ENCODE measurements around the gene FNDC1. TPM values are rescaled to one million over a fixed set of nuclear protein-coding genes. Genes with fewer than 3 reads are reported as not detected.

The FNDC1 gene
- polyA plus RNA-seq, 1 experiment, result 0.01 TPM

DNA sequence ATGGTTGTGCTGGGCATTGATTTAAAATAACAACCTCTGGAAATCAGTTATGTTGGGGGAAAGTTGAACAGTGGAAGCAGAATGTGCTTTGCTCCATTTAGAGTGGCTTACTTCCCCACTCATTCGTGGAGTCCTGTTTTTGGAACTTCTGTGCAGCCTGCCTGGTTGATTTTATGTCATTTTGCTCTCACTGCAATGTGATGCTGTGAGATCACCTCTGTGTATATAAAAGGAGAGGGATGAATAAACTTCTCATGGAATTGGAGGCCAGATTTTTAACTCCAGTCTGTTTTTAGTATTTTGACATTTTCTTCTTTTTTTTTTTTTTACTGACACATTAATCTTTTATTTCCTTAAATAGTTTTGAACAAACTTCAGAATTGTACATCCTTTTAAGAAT, 139.0 kb downstream of the FNDC1 start:
- TF ChIP-seq CTCF (IDR thresholded peaks at IDR 0.05; ENCODE audit: low read depth, low read length), result no peak
- H3K4me3 ChIP-seq (ENCODE audit: low read depth, low read length), result no peak overlapping the region
- CTCF ChIA-PET, result no interaction called here
- no peaks in the 10 kb centered on the region for H3K27me3 ChIP-seq (ENCODE audit: control insufficient read depth, insufficient read depth, low read length)
- H3K27ac ChIP-seq (ENCODE audit: low read depth, low read length), result no peak overlapping the region
- POLR2A ChIA-PET, result no interaction called here
- DNase-seq (ENCODE audit: low read depth, low spot score), result no peak
- H3K9me3 ChIP-seq (ENCODE audit: control insufficient read depth, insufficient read depth, low read length), result no peaks in the 10 kb centered on the region

DNA sequence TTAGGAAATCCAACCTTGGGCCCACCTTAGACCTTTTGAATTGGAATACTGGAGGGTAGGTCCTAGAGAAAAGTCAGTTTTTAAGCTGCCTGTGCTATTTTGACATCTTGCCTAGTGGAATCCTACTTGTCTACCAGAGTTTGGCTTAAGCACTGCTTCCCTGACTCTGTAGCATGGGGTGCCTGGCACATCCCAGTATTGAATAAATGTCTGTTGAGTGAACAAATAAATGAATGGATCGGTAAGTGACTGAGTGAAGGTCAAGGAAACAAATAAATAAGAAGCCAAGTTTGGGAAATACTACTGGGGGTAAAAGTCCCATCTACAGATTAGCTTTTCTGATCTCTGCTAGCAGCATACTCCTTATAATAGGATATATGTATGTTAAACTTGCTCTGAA, 140.5 kb downstream of the FNDC1 start:
- Histone ChIP-seq H3K27me3 (ENCODE audit: control insufficient read depth, insufficient read depth, low read length) (no peaks in the 10 kb centered on the region), H3K9me3 (ENCODE audit: control insufficient read depth, insufficient read depth, low read length) (no peaks in the 10 kb centered on the region), H3K27ac (ENCODE audit: low read depth, low read length) (no peak overlapping the region), H3K4me3 (ENCODE audit: low read depth, low read length) (no peak overlapping the region)
- ChIA-PET POLR2A (no interaction called here), CTCF (no interaction called here)
- no peak for TF ChIP-seq CTCF (IDR thresholded peaks at IDR 0.05; ENCODE audit: low read depth, low read length)
- DNase-seq (ENCODE audit: low read depth, low spot score), result no peak

DNA sequence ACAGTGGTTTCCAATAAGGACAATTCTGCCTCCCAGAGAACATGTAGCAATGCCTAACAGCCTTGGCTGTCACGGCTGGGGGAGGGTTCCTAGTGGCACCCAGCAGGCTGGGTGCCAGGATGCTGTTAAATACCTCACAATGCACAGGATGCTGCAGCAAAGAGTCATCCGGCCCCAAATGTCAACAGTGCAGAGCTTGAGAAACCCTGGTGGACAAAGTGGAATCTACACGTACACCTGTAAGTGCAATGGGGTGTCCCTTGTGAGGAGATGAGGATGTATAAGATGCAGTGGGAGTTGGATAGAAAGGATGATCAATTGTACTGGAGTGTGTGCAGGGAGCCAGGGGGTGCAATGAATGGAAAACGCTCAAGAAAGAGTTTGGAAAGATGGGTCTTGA, 142.4 kb downstream of the FNDC1 start:
- TF ChIP-seq CTCF (IDR thresholded peaks at IDR 0.05; ENCODE audit: low read depth, low read length), result no peak
- no peaks in the 10 kb centered on the region for H3K27me3 ChIP-seq (ENCODE audit: control insufficient read depth, insufficient read depth, low read length)
- POLR2A ChIA-PET, result no interaction called here
- peaks cover 7% of the 10 kb centered on the region; the same call in 1 of the 2 replicates for H3K9me3 ChIP-seq (ENCODE audit: control insufficient read depth, insufficient read depth, low read length)
- DNase-seq (ENCODE audit: low read depth, low spot score), result no peak
- no peak overlapping the region for H3K27ac ChIP-seq (ENCODE audit: low read depth, low read length)
- no peak overlapping the region for H3K4me3 ChIP-seq (ENCODE audit: low read depth, low read length)
- CTCF ChIA-PET, result no interaction called here

- no peaks in the 10 kb centered on the region for H3K27me3 ChIP-seq (ENCODE audit: control insufficient read depth, insufficient read depth, low read length)
- H3K4me3 ChIP-seq (ENCODE audit: low read depth, low read length), result no peak overlapping the region
- ChIA-PET CTCF (no interaction called here), POLR2A (no interaction called here)
- H3K27ac ChIP-seq (ENCODE audit: low read depth, low read length), result no peak overlapping the region
- no peak for DNase-seq (ENCODE audit: low read depth, low spot score)
- peaks cover 7% of the 10 kb centered on the region; the same call in 1 of the 2 replicates for H3K9me3 ChIP-seq (ENCODE audit: control insufficient read depth, insufficient read depth, low read length)
- TF ChIP-seq CTCF (IDR thresholded peaks at IDR 0.05; ENCODE audit: low read depth, low read length), result no peak
Observed at GRCh38 chr6:159312206-159312605, 143.0 kb downstream of the FNDC1 start.

DNA sequence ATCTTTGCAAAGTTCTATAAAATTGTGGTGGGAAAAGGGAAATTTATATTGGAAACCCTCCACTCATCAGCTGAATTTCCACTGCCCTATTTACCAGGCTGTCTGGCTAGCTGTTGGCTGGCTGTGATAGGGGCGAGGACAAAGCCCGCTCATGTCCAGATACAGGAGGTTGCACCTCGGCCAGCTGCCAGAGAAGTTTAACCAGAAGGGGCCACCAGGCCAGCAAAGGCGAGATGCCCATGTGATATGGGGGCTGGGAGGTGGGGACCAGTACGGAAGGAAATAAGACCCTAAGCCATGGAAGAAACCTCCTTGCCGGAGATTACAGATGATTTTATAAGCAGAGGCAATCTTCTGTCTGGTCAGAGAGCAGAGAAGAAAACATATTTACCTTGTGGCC, 143.8 kb downstream of the FNDC1 start:
- no peak for TF ChIP-seq CTCF (IDR thresholded peaks at IDR 0.05; ENCODE audit: low read depth, low read length)
- CTCF ChIA-PET, result interaction anchor here (0.6 kb wide), 1 partner anchor 93 kb away, joined by 3 read pairs; no protein-coding TSS in a partner anchor
- H3K27ac ChIP-seq (ENCODE audit: low read depth, low read length), result no peak overlapping the region

More for the DNA sequence above, 143.8 kb downstream of the FNDC1 start:
- peaks cover 7% of the 10 kb centered on the region; the same call in 1 of the 2 replicates for H3K9me3 ChIP-seq (ENCODE audit: control insufficient read depth, insufficient read depth, low read length)
- POLR2A ChIA-PET, result no interaction called here
- no peak for DNase-seq (ENCODE audit: low read depth, low spot score)
- H3K4me3 ChIP-seq (ENCODE audit: low read depth, low read length), result no peak overlapping the region
- no peaks in the 10 kb centered on the region for H3K27me3 ChIP-seq (ENCODE audit: control insufficient read depth, insufficient read depth, low read length)

Measured in AG04450 (cell line).